GM23338 (cell line): ENCODE measurements around the gene OR9G1.

Source experiments
- CREB1 ChIP-seq: fragments of 250-450 bp; sonication (Bioruptor Pico); IDR thresholded peaks from 2 replicates; pipeline ENCODE4 v1.5.0; 2020; ENCODE audit warnings: low read depth, mild to moderate bottlenecking, moderate library complexity
- EZH2phosphoT487 ChIP-seq: fragments of 200-600 bp; sonication (generic); IDR thresholded peaks from one replicate; pipeline ENCODE4 v1.8.1; 2018; ENCODE audit warnings: antibody characterized with exemption; ENCODE audit not compliant: unreplicated experiment
- TF ChIP-seq, protein P1 (sequence below), 2 experiments: fragments of 200-600 bp in 1 of 2; sonication (generic) in 1 of 2; conservative IDR thresholded peaks; 2 replicates each; pipeline versions ENCODE4 v1.5.1 to v1.6.1; 2016 to 2017; ENCODE audit warnings: antibody characterized with exemption in 2 of 2, low read depth in 2 of 2, mild to moderate bottlenecking in 2 of 2, moderate library complexity in 1 of 2

DNA sequence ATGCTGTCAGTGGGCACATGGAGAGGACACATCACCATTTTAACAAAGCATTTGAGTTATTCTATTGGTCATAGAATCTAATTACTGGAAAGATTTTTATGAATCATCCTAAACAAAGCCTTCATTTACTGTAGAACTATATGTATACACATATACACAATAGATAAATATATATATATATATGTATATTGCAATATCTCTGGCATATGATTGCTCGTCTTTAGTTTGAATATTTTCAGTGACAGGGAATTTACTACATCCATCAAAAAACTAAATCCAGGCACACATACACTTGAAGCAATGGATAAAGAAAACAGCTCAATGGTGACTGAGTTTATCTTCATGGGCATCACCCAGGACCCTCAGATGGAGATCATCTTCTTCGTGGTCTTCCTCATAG, 35.5 kb upstream of the OR9G1 start, which contains the start of gene OR5AR1:
- TF ChIP-seq, protein P1, sequence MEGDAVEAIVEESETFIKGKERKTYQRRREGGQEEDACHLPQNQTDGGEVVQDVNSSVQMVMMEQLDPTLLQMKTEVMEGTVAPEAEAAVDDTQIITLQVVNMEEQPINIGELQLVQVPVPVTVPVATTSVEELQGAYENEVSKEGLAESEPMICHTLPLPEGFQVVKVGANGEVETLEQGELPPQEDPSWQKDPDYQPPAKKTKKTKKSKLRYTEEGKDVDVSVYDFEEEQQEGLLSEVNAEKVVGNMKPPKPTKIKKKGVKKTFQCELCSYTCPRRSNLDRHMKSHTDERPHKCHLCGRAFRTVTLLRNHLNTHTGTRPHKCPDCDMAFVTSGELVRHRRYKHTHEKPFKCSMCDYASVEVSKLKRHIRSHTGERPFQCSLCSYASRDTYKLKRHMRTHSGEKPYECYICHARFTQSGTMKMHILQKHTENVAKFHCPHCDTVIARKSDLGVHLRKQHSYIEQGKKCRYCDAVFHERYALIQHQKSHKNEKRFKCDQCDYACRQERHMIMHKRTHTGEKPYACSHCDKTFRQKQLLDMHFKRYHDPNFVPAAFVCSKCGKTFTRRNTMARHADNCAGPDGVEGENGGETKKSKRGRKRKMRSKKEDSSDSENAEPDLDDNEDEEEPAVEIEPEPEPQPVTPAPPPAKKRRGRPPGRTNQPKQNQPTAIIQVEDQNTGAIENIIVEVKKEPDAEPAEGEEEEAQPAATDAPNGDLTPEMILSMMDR (conservative IDR thresholded peaks at IDR 0.05; ENCODE audit: low read depth in 2 of 2), result no peak
- no peak for TF ChIP-seq CREB1 (CRISPR knock-in tag)
- TF ChIP-seq EZH2phosphoT487, result no peak
